ENCODE measurements around the gene TMEM212. TPM values are rescaled to one million over a fixed set of nuclear protein-coding genes. Genes with fewer than 3 reads are reported as not detected.

Gene TMEM212
- total RNA-seq, 1 experiment from 2014 or later, result not detected

GRCh38 chr3:171860830-171861535 is 17.8 kb downstream of the TMEM212 start:
- CTCF ChIA-PET, result no interaction called here
- POLR2A ChIA-PET (ENCODE audit: unreplicated experiment), result no interaction called here
- H3F3A ChIP-seq (ENCODE audit: insufficient read depth, low read depth), result no peaks in the 10 kb centered on the region
- H3K4me3 ChIP-seq, result no peak overlapping the region
- no peak overlapping the region for H3K4me2 ChIP-seq
- no peaks in the 10 kb centered on the region for H3K36me3 ChIP-seq (ENCODE audit: low read depth)
- no peak overlapping the region for H3K27ac ChIP-seq
- H3K9me2 ChIP-seq (ENCODE audit: insufficient read depth), result no peaks in the 10 kb centered on the region
- TF ChIP-seq CTCF (conservative IDR thresholded peaks at IDR 0.05) (no peak), EZH2 (IDR thresholded peaks at IDR 0.05; ENCODE audit: low read depth) (no peak)
- H4K20me1 ChIP-seq (ENCODE audit: insufficient read depth), result no peaks in the 10 kb centered on the region
- no peak for DNase-seq
- no TSS peak for BruUV-seq (replicated peaks)
- no peaks in the 10 kb centered on the region for H3K79me2 ChIP-seq (ENCODE audit: low read depth)
- peaks cover 13% of the 10 kb centered on the region for H3K9me3 ChIP-seq (ENCODE audit: insufficient read depth, low read depth)
- intact Hi-C loops (cut with micrococcal nuclease; ENCODE audit: unreplicated experiment), result no loop called here
- H3K4me1 ChIP-seq (replicated peaks; ENCODE audit: insufficient read depth), result no peaks in the 10 kb centered on the region
- H3K27me3 ChIP-seq (ENCODE audit: insufficient read depth, low read depth), result no peaks in the 10 kb centered on the region
- H2AFZ ChIP-seq, result peak overlapping the region; percentile 2; the same call in 1 of the 2 replicates

GRCh38 chr3:171862392-171862791 is 19.2 kb downstream of the TMEM212 start:
- H3K27ac ChIP-seq, result no peak overlapping the region
- ChIA-PET CTCF (no interaction called here), POLR2A (ENCODE audit: unreplicated experiment) (no interaction called here)
- no peaks in the 10 kb centered on the region for H3F3A ChIP-seq (ENCODE audit: insufficient read depth, low read depth)
- no peaks in the 10 kb centered on the region for H3K9me2 ChIP-seq (ENCODE audit: insufficient read depth)
- no peaks in the 10 kb centered on the region for H3K79me2 ChIP-seq (ENCODE audit: low read depth)
- no peak for DNase-seq
- no peak overlapping the region for H2AFZ ChIP-seq
- H3K9me3 ChIP-seq (ENCODE audit: insufficient read depth, low read depth), result peaks cover 9% of the 10 kb centered on the region
- TF ChIP-seq CTCF (conservative IDR thresholded peaks at IDR 0.05) (no peak), EZH2 (IDR thresholded peaks at IDR 0.05; ENCODE audit: low read depth) (no peak)
- H3K4me1 ChIP-seq (replicated peaks; ENCODE audit: insufficient read depth), result no peaks in the 10 kb centered on the region
- H3K4me2 ChIP-seq, result no peak overlapping the region
- no peaks in the 10 kb centered on the region for H3K36me3 ChIP-seq (ENCODE audit: low read depth)
- no peak overlapping the region for H3K4me3 ChIP-seq
- H4K20me1 ChIP-seq (ENCODE audit: insufficient read depth), result no peaks in the 10 kb centered on the region
- H3K27me3 ChIP-seq (ENCODE audit: insufficient read depth, low read depth), result no peaks in the 10 kb centered on the region
- intact Hi-C loops (cut with micrococcal nuclease; ENCODE audit: unreplicated experiment), result no loop called here
- BruUV-seq (replicated peaks), result no TSS peak

GRCh38 chr3:171862993-171863521 is 19.9 kb downstream of the TMEM212 start:
- Histone ChIP-seq H3K4me3 (no peak overlapping the region), H3K27me3 (ENCODE audit: insufficient read depth, low read depth) (no peaks in the 10 kb centered on the region), H3K4me1 (replicated peaks; ENCODE audit: insufficient read depth) (no peaks in the 10 kb centered on the region), H3F3A (ENCODE audit: insufficient read depth, low read depth) (no peaks in the 10 kb centered on the region), H3K4me2 (no peak overlapping the region), H3K79me2 (ENCODE audit: low read depth) (no peaks in the 10 kb centered on the region), H3K9me3 (ENCODE audit: insufficient read depth, low read depth) (peaks cover 7% of the 10 kb centered on the region), H4K20me1 (ENCODE audit: insufficient read depth) (no peaks in the 10 kb centered on the region), H2AFZ (no peak overlapping the region), H3K9me2 (ENCODE audit: insufficient read depth) (no peaks in the 10 kb centered on the region), H3K27ac (no peak overlapping the region), H3K36me3 (ENCODE audit: low read depth) (no peaks in the 10 kb centered on the region)
- no peak for DNase-seq
- no peak for TF ChIP-seq EZH2 (IDR thresholded peaks at IDR 0.05; ENCODE audit: low read depth)
- TF ChIP-seq CTCF (conservative IDR thresholded peaks at IDR 0.05), result no peak
- no TSS peak for BruUV-seq (replicated peaks)
- POLR2A ChIA-PET (ENCODE audit: unreplicated experiment), result no interaction called here
- intact Hi-C loops (cut with micrococcal nuclease; ENCODE audit: unreplicated experiment), result no loop called here
- CTCF ChIA-PET, result no interaction called here

All from PC-9 (cell line).